Upper lobe of left lung (tissue), 6 donors: ENCODE results near the gene CXCR6. TPM values are rescaled to one million over a fixed set of nuclear protein-coding genes. Genes with fewer than 3 reads are reported as not detected.

Experiments
- ATAC-seq, 2 donors: fragments of 200-7000 bp; cut with Tn5 transposase; one replicate each; pipeline ENCODE4 v1.9.1; 2022; ENCODE audit warnings: mild to moderate bottlenecking in 2 of 2, moderate library complexity in 2 of 2; ENCODE audit not compliant: low FRiP score in 2 of 2
- DNase-seq, 2 donors: peaks; one replicate each; pipeline ENCODE4 v3.0.0-alpha.2; 2019 to 2020
- H3K27ac ChIP-seq, 4 donors: fragments of 200-600 bp; sonication (generic); one replicate each; pipeline ENCODE4 v1.5.1; 2016 to 2019
- H3K27me3 ChIP-seq, 4 donors: fragments of 200-600 bp; sonication (generic); one replicate each; pipeline ENCODE4 v1.5.1; 2017 to 2019
- H3K36me3 ChIP-seq, 4 donors: fragments of 200-600 bp; sonication (generic); one replicate each; pipeline ENCODE4 v1.5.1; 2016 to 2019
- H3K4me1 ChIP-seq, 4 donors: fragments of 200-600 bp; sonication (generic); one replicate each; pipeline ENCODE4 v1.5.1; 2018 to 2019
- H3K4me3 ChIP-seq, 4 donors: fragments of 200-600 bp; sonication (generic); one replicate each; pipeline ENCODE4 v1.5.1; 2017 to 2019; ENCODE audit warnings: mild to moderate bottlenecking in 2 of 4, moderate library complexity in 1 of 4
- H3K9me3 ChIP-seq, 4 donors: fragments of 200-600 bp; sonication (generic); one replicate each; pipeline ENCODE4 v1.5.1; 2018 to 2019
- EP300 ChIP-seq, 4 donors: sonication (generic); formaldehyde crosslinking; IDR thresholded peaks; one replicate each; pipeline ENCODE4 v1.5.1; 2017; ENCODE audit warnings: antibody characterized with exemption in 4 of 4, control low read depth in 2 of 4
- POLR2A ChIP-seq, 4 donors: fragments of 450-650 bp; IDR thresholded peaks; one replicate each; pipeline ENCODE4 v1.5.1; 2016 to 2017; ENCODE audit warnings: antibody characterized with exemption in 4 of 4, mild to moderate bottlenecking in 2 of 4
- POLR2AphosphoS5 ChIP-seq, 2 donors: sonication (generic); formaldehyde crosslinking; IDR thresholded peaks; one replicate each; pipeline ENCODE4 v1.5.1; 2017; ENCODE audit warnings: antibody characterized with exemption in 2 of 2
- WGBS, 2 donors: methylation state at CpG; one replicate each; pipeline ENCODE4 v1.1.5; 2017 to 2018; 5-methylcytosine and 5-hydroxymethylcytosine counted together
- total RNA-seq, 6 donors: library from RNA; depleted of rRNA in 4 of 6; stranded (reverse); fragments of >200 nt in 4 of 6; gene quantifications; one replicate each; pipeline versions ENCODE4 v1.1.0 to v1.2.1, GENCODE V29; 2016 to 2021
- TF ChIP-seq, protein P1 (sequence below), 6 experiments: fragments of 450-650 bp in 4 of 6; fragments of 200-600 bp in 2 of 6; sonication (generic) in 2 of 6; IDR thresholded peaks; one replicate each; pipeline ENCODE4 v1.5.1; 2016 to 2019; ENCODE audit warnings: antibody characterized with exemption in 6 of 6
- donor health status: DM: no; HTN: no; CAD: no; lungs with moderate emphysema.
- donor health status: DM: no; HTN: yes; CAD: no; lungs with severe emphysema.

The CXCR6 gene
- total RNA-seq, 6 donors from 2014 or later = 2.1 to 10.2 (median 3.0) TPM

DNA sequence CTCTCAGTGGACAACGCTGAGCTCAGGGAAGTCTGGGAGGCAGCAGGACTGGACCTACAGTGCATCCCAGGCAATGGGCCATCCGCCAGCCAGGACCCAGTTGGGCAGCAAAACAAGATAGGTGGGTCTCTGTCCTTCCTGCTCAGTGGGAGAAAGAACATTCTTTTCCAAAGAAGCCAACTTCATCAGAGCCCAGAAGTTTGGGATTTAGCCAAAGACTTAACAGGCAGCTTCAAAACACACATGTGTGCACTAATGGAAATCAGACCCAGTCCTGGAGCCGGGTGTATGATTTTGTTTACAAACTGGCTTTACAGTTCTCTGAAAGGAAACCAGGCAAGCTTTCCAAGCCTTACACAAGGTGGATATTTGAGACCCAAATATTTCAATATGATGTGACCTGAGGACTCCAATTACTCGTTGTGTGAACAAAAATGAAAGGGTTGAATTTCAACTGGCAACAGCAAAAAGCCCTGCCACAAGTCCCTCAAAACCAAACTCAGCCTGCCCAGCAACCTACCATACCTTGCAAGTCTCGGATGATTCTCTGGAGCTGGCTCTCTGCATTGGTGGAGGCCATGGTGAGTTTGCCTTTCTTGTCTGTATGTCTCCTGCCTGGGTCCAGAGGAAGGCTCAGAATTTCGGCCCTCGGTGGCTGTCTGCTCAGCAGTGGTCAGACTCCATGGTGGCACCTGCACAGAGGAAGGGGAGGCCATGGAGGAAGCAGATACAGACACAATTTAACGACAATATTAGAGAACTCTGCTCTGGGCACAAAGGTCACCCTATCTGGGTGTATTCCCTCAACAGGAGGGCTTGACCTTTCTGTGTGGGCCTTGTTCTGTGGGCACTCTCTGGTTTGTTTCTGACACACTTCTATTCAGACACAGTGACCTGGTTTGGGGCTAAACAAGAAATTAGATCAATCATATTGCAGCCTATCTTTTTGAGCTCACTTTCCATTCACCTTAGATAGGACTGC is 41.4 kb downstream of the CXCR6 start:
- no peaks in the 10 kb centered on the region for H3K27me3 ChIP-seq
- H3K27ac ChIP-seq = peak overlapping the region; percentile 40 to 86 (median 66)
- no peak overlapping the region for H3K4me3 ChIP-seq
- ATAC-seq (no peak), DNase-seq (no peak)
- peaks cover 41 to 57% (median 47%) of the 10 kb centered on the region in 4 donors for H3K4me1 ChIP-seq
- H3K9me3 ChIP-seq = no peaks in the 10 kb centered on the region
- 76 to 88% methylated on average over 8 of the region's 8 CpGs for WGBS, 2 donors
- TF ChIP-seq, protein P1, sequence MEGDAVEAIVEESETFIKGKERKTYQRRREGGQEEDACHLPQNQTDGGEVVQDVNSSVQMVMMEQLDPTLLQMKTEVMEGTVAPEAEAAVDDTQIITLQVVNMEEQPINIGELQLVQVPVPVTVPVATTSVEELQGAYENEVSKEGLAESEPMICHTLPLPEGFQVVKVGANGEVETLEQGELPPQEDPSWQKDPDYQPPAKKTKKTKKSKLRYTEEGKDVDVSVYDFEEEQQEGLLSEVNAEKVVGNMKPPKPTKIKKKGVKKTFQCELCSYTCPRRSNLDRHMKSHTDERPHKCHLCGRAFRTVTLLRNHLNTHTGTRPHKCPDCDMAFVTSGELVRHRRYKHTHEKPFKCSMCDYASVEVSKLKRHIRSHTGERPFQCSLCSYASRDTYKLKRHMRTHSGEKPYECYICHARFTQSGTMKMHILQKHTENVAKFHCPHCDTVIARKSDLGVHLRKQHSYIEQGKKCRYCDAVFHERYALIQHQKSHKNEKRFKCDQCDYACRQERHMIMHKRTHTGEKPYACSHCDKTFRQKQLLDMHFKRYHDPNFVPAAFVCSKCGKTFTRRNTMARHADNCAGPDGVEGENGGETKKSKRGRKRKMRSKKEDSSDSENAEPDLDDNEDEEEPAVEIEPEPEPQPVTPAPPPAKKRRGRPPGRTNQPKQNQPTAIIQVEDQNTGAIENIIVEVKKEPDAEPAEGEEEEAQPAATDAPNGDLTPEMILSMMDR (IDR thresholded peaks at IDR 0.05) = no peak
- TF ChIP-seq EP300 (IDR thresholded peaks at IDR 0.05) = no peak
- TF ChIP-seq POLR2AphosphoS5 (IDR thresholded peaks at IDR 0.05) = no peak
- no peak for TF ChIP-seq POLR2A (IDR thresholded peaks at IDR 0.05)
- peaks cover 14 to 52% (median 41%) of the 10 kb centered on the region in 4 donors for H3K36me3 ChIP-seq

DNA sequence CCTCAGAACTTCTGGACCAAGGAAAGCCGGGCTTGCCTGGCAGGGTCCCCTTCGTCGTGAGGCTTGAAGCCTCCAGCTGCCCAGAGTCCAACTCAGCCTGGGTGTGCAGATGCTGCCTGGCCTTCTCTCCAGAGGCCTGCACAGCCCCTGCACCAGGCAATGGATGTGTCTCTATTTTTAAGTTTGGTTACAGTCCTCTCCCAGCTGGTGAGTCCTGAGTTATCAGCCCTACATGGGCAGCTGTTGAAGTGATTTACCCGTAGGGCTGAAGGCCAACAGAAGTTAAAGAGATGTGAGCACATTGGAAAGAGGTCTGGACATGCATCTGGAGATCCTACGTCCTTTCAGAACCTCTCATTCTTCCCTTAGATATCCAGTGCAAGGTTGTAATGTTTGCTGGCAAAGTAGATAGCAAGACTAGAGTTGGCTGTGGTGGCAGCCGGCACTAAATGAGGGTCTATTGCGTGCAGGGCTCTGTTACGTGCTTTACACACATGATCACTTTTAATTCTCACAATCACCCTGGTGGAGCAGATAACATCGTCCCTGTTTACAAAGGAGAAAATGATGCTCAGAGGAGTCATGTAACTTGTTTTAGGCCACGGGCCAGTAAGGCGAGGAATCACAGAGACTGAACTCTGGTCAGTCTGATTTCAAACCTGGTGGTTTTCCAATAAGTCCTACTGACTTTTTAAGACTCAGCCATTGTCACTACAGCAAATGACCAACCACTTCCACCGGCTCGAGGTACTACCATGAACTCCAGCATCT is 42.5 kb downstream of the CXCR6 start:
- Histone ChIP-seq H3K4me1 (peaks cover 41 to 67% (median 50%) of the 10 kb centered on the region in 4 donors), H3K27me3 (no peaks in the 10 kb centered on the region), H3K4me3 (no peak overlapping the region), H3K27ac (peak overlapping the region; percentile 51 to 86 (median 79)), H3K9me3 (no peaks in the 10 kb centered on the region), H3K36me3 (peaks cover 10 to 41% (median 35%) of the 10 kb centered on the region in 4 donors)
- ATAC-seq = no peak
- TF ChIP-seq, protein P1 (IDR thresholded peaks at IDR 0.05) = no peak
- TF ChIP-seq EP300 (IDR thresholded peaks at IDR 0.05) (no peak), POLR2AphosphoS5 (IDR thresholded peaks at IDR 0.05) (no peak), POLR2A (IDR thresholded peaks at IDR 0.05) (no peak)
- WGBS, 2 donors = 78 to 90% methylated on average over 13 of the region's 13 CpGs
- no peak for DNase-seq

GRCh38 chr3:45986303-45986982 is 43.2 kb downstream of the CXCR6 start:
- Histone ChIP-seq H3K27me3 (no peaks in the 10 kb centered on the region), H3K27ac (peak overlapping the region; percentile 77 to 86 (median 79)), H3K4me1 (peaks cover 41 to 71% (median 52%) of the 10 kb centered on the region in 4 donors), H3K4me3 (no peak overlapping the region), H3K9me3 (no peaks in the 10 kb centered on the region), H3K36me3 (peaks cover 8 to 34% (median 28%) of the 10 kb centered on the region in 4 donors)
- 46 to 48% methylated on average over 5 of the region's 5 CpGs for WGBS, 2 donors
- DNase-seq = peak in 1 of 2 donors; percentile 80
- ATAC-seq = peak; percentile 48 to 79
- TF ChIP-seq POLR2AphosphoS5 (IDR thresholded peaks at IDR 0.05) = peak in 1 of 2 donors; percentile 10
- no peak for TF ChIP-seq POLR2A (IDR thresholded peaks at IDR 0.05)
- TF ChIP-seq, protein P1 (IDR thresholded peaks at IDR 0.05) = no peak

GRCh38 chr3:45987368-45988291 is 44.4 kb downstream of the CXCR6 start:
- ATAC-seq (peak; percentile 31 to 77), DNase-seq (no peak)
- no peaks in the 10 kb centered on the region for H3K27me3 ChIP-seq
- TF ChIP-seq POLR2AphosphoS5 (IDR thresholded peaks at IDR 0.05) (peak; percentile 12 to 14), EP300 (IDR thresholded peaks at IDR 0.05) (no peak), POLR2A (IDR thresholded peaks at IDR 0.05) (no peak)
- TF ChIP-seq, protein P1 (IDR thresholded peaks at IDR 0.05) = no peak
- H3K36me3 ChIP-seq = peaks cover 3 to 23% (median 16%) of the 10 kb centered on the region in 4 donors
- H3K9me3 ChIP-seq = no peaks in the 10 kb centered on the region
- peak overlapping the region; percentile 77 to 86 (median 79) for H3K27ac ChIP-seq
- WGBS, 2 donors = 51% methylated on average over 7 to 8 of the region's 8 CpGs
- peaks cover 52 to 83% (median 62%) of the 10 kb centered on the region in 4 donors for H3K4me1 ChIP-seq
- no peak overlapping the region for H3K4me3 ChIP-seq
